NB4 (cell line): ENCODE data around the gene MEI1.

ENCODE experiments used
- CTCF ChIP-seq: IDR thresholded peaks from one replicate; pipeline ENCODE4 v1.5.1; 2012; ENCODE audit warnings: low read depth, low read length
- MAX ChIP-seq: IDR thresholded peaks from 2 replicates; pipeline ENCODE4 v1.6.1; 2011; ENCODE audit warnings: low read depth, low read length
- POLR2A ChIP-seq: IDR thresholded peaks from 2 replicates; pipeline ENCODE4 v1.6.1; 2011; ENCODE audit warnings: mild to moderate bottlenecking; ENCODE audit not compliant: insufficient read length; ENCODE audit errors: extremely low read depth

GRCh38 chr22:41801886-41802285 is 102.6 kb downstream of the MEI1 start:
- no peak for TF ChIP-seq MAX
- TF ChIP-seq CTCF: no peak
- no peak for TF ChIP-seq POLR2A
